SJSA1 (cell line): ENCODE measurements around the gene MOCOS. TPM values are rescaled to one million over a fixed set of nuclear protein-coding genes. Genes with fewer than 3 reads are reported as not detected.
A peak's percentile ranks its signal among the peaks of the same experiment; 100 is the strongest.

Experiments
- DNase-seq, 2 experiments: peaks; one replicate each; pipeline ENCODE4 v3.0.0-alpha.2; 2015 to 2020; ENCODE audit warnings: low spot score in 2 of 2, low read depth in 1 of 2
- H3K27ac ChIP-seq: fragments of 250-450 bp; sonication (Bioruptor Pico); 2 replicates; pipeline ENCODE4 v1.5.1; 2020; ENCODE audit warnings: mild to moderate bottlenecking, moderate library complexity
- H3K27me3 ChIP-seq: fragments of 250-450 bp; sonication (Bioruptor Pico); replicated peaks from 2 replicates; pipeline ENCODE4 v1.5.1; 2020; ENCODE audit warnings: mild to moderate bottlenecking, moderate library complexity
- H3K36me3 ChIP-seq: fragments of 250-450 bp; sonication (Bioruptor Pico); 2 replicates; pipeline ENCODE4 v1.5.1; 2020; ENCODE audit warnings: mild to moderate bottlenecking
- H3K4me1 ChIP-seq: fragments of 250-450 bp; sonication (Bioruptor Pico); replicated peaks from 2 replicates; pipeline ENCODE4 v1.6.1; 2021; ENCODE audit warnings: mild to moderate bottlenecking
- H3K4me3 ChIP-seq: fragments of 250-450 bp; sonication (Bioruptor Pico); 2 replicates; pipeline ENCODE4 v1.5.1; 2020; ENCODE audit warnings: mild to moderate bottlenecking
- H3K9me3 ChIP-seq: fragments of 250-450 bp; sonication (Bioruptor Pico); replicated peaks from 2 replicates; pipeline ENCODE4 v1.5.1; 2020; ENCODE audit warnings: mild to moderate bottlenecking
- total RNA-seq: library from RNA; depleted of rRNA; stranded (reverse); fragments of >200 nt; shearing (Covaris generic); gene quantifications from 2 replicates; pipeline ENCODE4 v1.2.3, GENCODE V29; 2014; rRNA removed

Gene MOCOS
- 0.16 and 0.34 TPM in 2 replicates for total RNA-seq

GRCh38 chr18:36187193-36187825 is at the start of gene MOCOS:
TSS of gene MOCOS (plus strand) at chr18:36187497. CDS start at chr18:36187540, 43 bp downstream.
- Histone ChIP-seq H3K27me3 (no peaks in the 10 kb centered on the region), H3K9me3 (no peaks in the 10 kb centered on the region; the same call in 1 of the 2 replicates), H3K27ac (no peak within 1 kb of the TSS), H3K36me3 (no peaks in the 10 kb centered on the region), H3K4me1 (peaks cover 11% of the 10 kb centered on the region), H3K4me3 (peak within 1 kb of the TSS; percentile 55)
- peak; percentile 53 to 67 for DNase-seq

- no peak overlapping the region for H3K27ac ChIP-seq
- H3K9me3 ChIP-seq, result no peaks in the 10 kb centered on the region
- peaks cover 33% of the 10 kb centered on the region for H3K36me3 ChIP-seq
- no peaks in the 10 kb centered on the region for H3K27me3 ChIP-seq
- no peak overlapping the region for H3K4me3 ChIP-seq
- no peaks in the 10 kb centered on the region for H3K4me1 ChIP-seq
- no peak for DNase-seq
Observed at GRCh38 chr18:36139245-36139644, 48.1 kb upstream of the MOCOS start.

GRCh38 chr18:36141576-36141975 is 45.7 kb upstream of the MOCOS start:
- H3K27me3 ChIP-seq, result no peaks in the 10 kb centered on the region
- no peaks in the 10 kb centered on the region for H3K4me1 ChIP-seq
- no peaks in the 10 kb centered on the region for H3K9me3 ChIP-seq
- no peak overlapping the region for H3K4me3 ChIP-seq
- H3K36me3 ChIP-seq, result peaks cover 56% of the 10 kb centered on the region
- H3K27ac ChIP-seq, result no peak overlapping the region
- no peak for DNase-seq

- no peaks in the 10 kb centered on the region for H3K27me3 ChIP-seq
- no peak for DNase-seq
- H3K27ac ChIP-seq, result no peak overlapping the region
- no peaks in the 10 kb centered on the region for H3K4me1 ChIP-seq
- no peaks in the 10 kb centered on the region for H3K9me3 ChIP-seq
- no peak overlapping the region for H3K4me3 ChIP-seq
- peaks cover 60% of the 10 kb centered on the region for H3K36me3 ChIP-seq
Observed at GRCh38 chr18:36142751-36143150, 44.5 kb upstream of the MOCOS start.

- Histone ChIP-seq H3K9me3 (no peaks in the 10 kb centered on the region), H3K27ac (no peak overlapping the region), H3K27me3 (no peaks in the 10 kb centered on the region), H3K4me1 (no peaks in the 10 kb centered on the region), H3K4me3 (no peak overlapping the region), H3K36me3 (peaks cover 57% of the 10 kb centered on the region)
- no peak for DNase-seq
Observed at GRCh38 chr18:36143391-36143790, 43.9 kb upstream of the MOCOS start.

GRCh38 chr18:36149514-36150289 is 37.6 kb upstream of the MOCOS start:
- Histone ChIP-seq H3K27ac (no peak overlapping the region), H3K4me1 (peaks cover 6% of the 10 kb centered on the region; the same call in 1 of the 2 replicates), H3K9me3 (no peaks in the 10 kb centered on the region), H3K36me3 (peaks cover 65% of the 10 kb centered on the region), H3K27me3 (no peaks in the 10 kb centered on the region), H3K4me3 (no peak overlapping the region)
- DNase-seq, result no peak

- Histone ChIP-seq H3K27ac (no peak overlapping the region), H3K4me3 (no peak overlapping the region), H3K4me1 (peaks cover 8% of the 10 kb centered on the region), H3K27me3 (no peaks in the 10 kb centered on the region), H3K36me3 (peaks cover 59% of the 10 kb centered on the region), H3K9me3 (no peaks in the 10 kb centered on the region)
- DNase-seq, result no peak
Observed at GRCh38 chr18:36152781-36153180, 34.5 kb upstream of the MOCOS start.

GRCh38 chr18:36153203-36153602 is 34.1 kb upstream of the MOCOS start:
- H3K9me3 ChIP-seq, result no peaks in the 10 kb centered on the region
- H3K27ac ChIP-seq, result no peak overlapping the region
- no peak overlapping the region for H3K4me3 ChIP-seq
- DNase-seq, result no peak
- H3K4me1 ChIP-seq, result peaks cover 12% of the 10 kb centered on the region
- peaks cover 58% of the 10 kb centered on the region for H3K36me3 ChIP-seq
- H3K27me3 ChIP-seq, result no peaks in the 10 kb centered on the region

- Histone ChIP-seq H3K4me1 (peaks cover 17% of the 10 kb centered on the region), H3K36me3 (peaks cover 56% of the 10 kb centered on the region), H3K27me3 (no peaks in the 10 kb centered on the region), H3K27ac (no peak overlapping the region), H3K4me3 (no peak overlapping the region), H3K9me3 (no peaks in the 10 kb centered on the region)
- DNase-seq, result no peak
Observed at GRCh38 chr18:36153771-36154170, 33.5 kb upstream of the MOCOS start.

GRCh38 chr18:36155851-36156757 is 31.2 kb upstream of the MOCOS start:
- H3K4me3 ChIP-seq, result no peak overlapping the region
- no peaks in the 10 kb centered on the region for H3K27me3 ChIP-seq
- no peak overlapping the region for H3K27ac ChIP-seq
- H3K4me1 ChIP-seq, result peaks cover 17% of the 10 kb centered on the region
- DNase-seq, result no peak
- H3K9me3 ChIP-seq, result no peaks in the 10 kb centered on the region
- peaks cover 59% of the 10 kb centered on the region for H3K36me3 ChIP-seq

- Histone ChIP-seq H3K9me3 (no peaks in the 10 kb centered on the region), H3K27me3 (no peaks in the 10 kb centered on the region), H3K27ac (no peak overlapping the region), H3K4me3 (no peak overlapping the region), H3K4me1 (peaks cover 17% of the 10 kb centered on the region), H3K36me3 (peaks cover 68% of the 10 kb centered on the region)
- no peak for DNase-seq
Observed at GRCh38 chr18:36157441-36157840, 29.9 kb upstream of the MOCOS start.

- peaks cover 12% of the 10 kb centered on the region for H3K4me1 ChIP-seq
- peak overlapping the region; percentile 25; the same call in 1 of the 2 replicates for H3K27ac ChIP-seq
- no peak overlapping the region for H3K4me3 ChIP-seq
- peak in 1 of 2 experiments; percentile 19 for DNase-seq
- H3K9me3 ChIP-seq, result no peaks in the 10 kb centered on the region
- peaks cover 60% of the 10 kb centered on the region for H3K36me3 ChIP-seq
- no peaks in the 10 kb centered on the region for H3K27me3 ChIP-seq
Observed at GRCh38 chr18:36158266-36158867, 28.9 kb upstream of the MOCOS start.

- H3K36me3 ChIP-seq, result peaks cover 71% of the 10 kb centered on the region
- peaks cover 12% of the 10 kb centered on the region for H3K4me1 ChIP-seq
- no peaks in the 10 kb centered on the region for H3K27me3 ChIP-seq
- no peak for DNase-seq
- no peak overlapping the region for H3K4me3 ChIP-seq
- no peaks in the 10 kb centered on the region for H3K9me3 ChIP-seq
- no peak overlapping the region for H3K27ac ChIP-seq
Observed at GRCh38 chr18:36160959-36161371, 26.3 kb upstream of the MOCOS start.
